HK-2 (cell line): ENCODE data around the gene LCE1F.

Experiments
- DNase-seq: peaks from one replicate; pipeline ENCODE4 v3.0.0-alpha.2; 2018; ENCODE audit not compliant: unreplicated experiment

The LCE1F gene

GRCh38 chr1:152776361-152776760 lies 1.4 kb downstream of the LCE1F start:
- no peak for DNase-seq

- DNase-seq: no peak
Measured at GRCh38 chr1:152777510-152778137, 2.7 kb downstream of the LCE1F start.

GRCh38 chr1:152783095-152783494 lies 8.2 kb downstream of the LCE1F start:
- no peak for DNase-seq

GRCh38 chr1:152786077-152786476 lies 11.1 kb downstream of the LCE1F start, which contains the start of gene LCE1E:
LCE1E (plus strand) TSS chr1:152786257; CDS start chr1:152787300, 1,043 bp downstream.
- DNase-seq: no peak

- no peak for DNase-seq
Measured at GRCh38 chr1:152795686-152796085, 20.7 kb downstream of the LCE1F start.

- no peak for DNase-seq
Measured at GRCh38 chr1:152796421-152796820, 21.5 kb downstream of the LCE1F start, which contains the start of gene LCE1D. LCE1D (plus strand) TSS chr1:152796721; CDS start chr1:152797795, 1,074 bp downstream.

GRCh38 chr1:152801333-152801732 lies 26.4 kb downstream of the LCE1F start:
- no peak for DNase-seq

- DNase-seq: no peak
Measured at GRCh38 chr1:152806576-152806975, 31.6 kb downstream of the LCE1F start, which contains the start of gene LCE1C. LCE1C (minus strand) TSS chr1:152806651; CDS start chr1:152805478, 1,173 bp downstream.

GRCh38 chr1:152811050-152811449 lies 36.1 kb downstream of the LCE1F start:
- DNase-seq: no peak

GRCh38 chr1:152811671-152812070 lies 36.7 kb downstream of the LCE1F start, which contains the start of gene LCE1B:
LCE1B (plus strand) TSS chr1:152811971; CDS start chr1:152812447, 476 bp downstream.
- no peak for DNase-seq

- DNase-seq: no peak
Measured at GRCh38 chr1:152817309-152817708, 42.4 kb downstream of the LCE1F start.

GRCh38 chr1:152823294-152823693 lies 48.4 kb downstream of the LCE1F start:
- no peak for DNase-seq

GRCh38 chr1:152824964-152825363 lies 50.0 kb downstream of the LCE1F start:
- no peak for DNase-seq
